Gastroesophageal sphincter (tissue), 3 donors: Measurements from ENCODE around the gene MCTP1.

Source experiments
- CTCF ChIP-seq, 4 experiments: fragments of 200-600 bp in 2 of 4; fragments of 450-650 bp in 2 of 4; sonication (generic) in 1 of 4; IDR thresholded peaks; one replicate each; pipeline ENCODE4 v1.5.1; 2017 to 2019; ENCODE audit warnings: antibody characterized with exemption in 4 of 4, mild to moderate bottlenecking in 2 of 4, moderate library complexity in 2 of 4
- EP300 ChIP-seq: sonication (generic); formaldehyde crosslinking; IDR thresholded peaks from one replicate; pipeline ENCODE4 v1.6.1; 2017; ENCODE audit warnings: antibody characterized with exemption, mild to moderate bottlenecking
- POLR2A ChIP-seq, 2 donors: fragments of 450-650 bp; IDR thresholded peaks; one replicate each; pipeline ENCODE4 v1.6.1; 2017; ENCODE audit warnings: antibody characterized with exemption in 2 of 2, mild to moderate bottlenecking in 2 of 2, moderate library complexity in 1 of 2
- POLR2AphosphoS5 ChIP-seq: sonication (generic); formaldehyde crosslinking; IDR thresholded peaks from one replicate; pipeline ENCODE4 v1.6.1; 2017; ENCODE audit warnings: antibody characterized with exemption

GRCh38 chr5:95059636-95060035 lies 225.3 kb downstream of the MCTP1 start:
- TF ChIP-seq CTCF (IDR thresholded peaks at IDR 0.05) (no peak), EP300 (no peak), POLR2A (IDR thresholded peaks at IDR 0.05) (no peak), POLR2AphosphoS5 (no peak)
